Panc1 (cell line): Measurements from ENCODE around the gene POLQ. TPM values are rescaled to one million over a fixed set of nuclear protein-coding genes. Genes with fewer than 3 reads are reported as not detected.

ENCODE experiments used
- ATAC-seq: fragments of 200-7000 bp; cut with Tn5 transposase; 2 replicates; pipeline ENCODE4 v1.9.1; 2020; ENCODE audit warnings: mild to moderate bottlenecking, moderate library complexity
- BruUV-seq: library from RNA; stranded (reverse); fragments of 400-500 nt; replicated peaks from 2 replicates; lab custom pipeline; 2021; lab: Mats Ljungman, UMichigan
- CTCF ChIA-PET: fragments of 300-600 bp; sonication (Branson Sonifier 250); formaldehyde crosslinking; loops from one replicate; lab custom pipeline; 2022; ENCODE audit warnings: antibody characterized with exemption; lab: Charles Lee
- POLR2A ChIA-PET: fragments of 300-600 bp; sonication (Branson Sonifier 250); formaldehyde crosslinking; loops from one replicate; lab custom pipeline; 2022; ENCODE audit warnings: antibody characterized with exemption; lab: Charles Lee
- DNase-seq: peaks from one replicate; pipeline ENCODE4 v3.0.0-alpha.2; 2010; ENCODE audit warnings: low read depth, low spot score
- H3K27ac ChIP-seq: 2 replicates; pipeline ENCODE4 v1.5.1; 2011; ENCODE audit warnings: mild to moderate bottlenecking, low read length, inconsistent platforms
- H3K27me3 ChIP-seq: fragments of 200-500 bp; sonication (Bioruptor generic); 2 replicates; pipeline ENCODE4 v1.6.0; 2014; ENCODE audit warnings: low read length, inconsistent platforms; ENCODE audit not compliant: control insufficient read depth, insufficient read depth
- H3K36me3 ChIP-seq: fragments of 200-500 bp; sonication (Bioruptor generic); 2 replicates; pipeline ENCODE4 v1.5.1; 2014; ENCODE audit warnings: inconsistent platforms, mild to moderate bottlenecking, low read length, moderate library complexity; ENCODE audit not compliant: control insufficient read depth, insufficient read depth
- H3K4me1 ChIP-seq: 2 replicates; pipeline ENCODE4 v1.5.1; 2011; ENCODE audit warnings: inconsistent platforms, mild to moderate bottlenecking, low read length, moderate library complexity; ENCODE audit not compliant: control insufficient read depth, insufficient read depth
- H3K4me3 ChIP-seq, 2 experiments: 2 replicates each; pipeline ENCODE4 v1.5.1; 2011 to 2012; ENCODE audit warnings: low read depth in 2 of 2, low read length in 2 of 2, mild to moderate bottlenecking in 2 of 2, inconsistent platforms in 1 of 2, moderate library complexity in 1 of 2
- H3K9me3 ChIP-seq: fragments of 200-500 bp; sonication (Bioruptor generic); 2 replicates; pipeline ENCODE4 v1.5.1; 2014; ENCODE audit warnings: low read depth, mild to moderate bottlenecking, inconsistent platforms, low read length, moderate library complexity; ENCODE audit not compliant: control insufficient read depth, insufficient read depth
- CTCF ChIP-seq: fragments of 450-650 bp; IDR thresholded peaks from 2 replicates; pipeline ENCODE4 v1.5.1; 2017; ENCODE audit warnings: mild to moderate bottlenecking
- POLR2AphosphoS5 ChIP-seq: IDR thresholded peaks from 2 replicates; pipeline ENCODE4 v1.6.1; 2012; ENCODE audit warnings: mild to moderate bottlenecking, low read depth, low read length, moderate library complexity
- REST ChIP-seq, 2 experiments: IDR thresholded peaks; 2 replicates each; pipeline ENCODE4 v1.6.1; 2011 to 2012; ENCODE audit warnings: low read depth in 2 of 2, control low read depth in 1 of 2, low read length in 1 of 2, mild to moderate bottlenecking in 1 of 2, moderate library complexity in 1 of 2; ENCODE audit not compliant: insufficient read depth in 1 of 2
- SIN3A ChIP-seq: IDR thresholded peaks from 2 replicates; pipeline ENCODE4 v1.6.1; 2012; ENCODE audit warnings: low read depth, mild to moderate bottlenecking, low read length, moderate library complexity, borderline replicate concordance; ENCODE audit not compliant: insufficient read depth
- TCF7L2 ChIP-seq: IDR thresholded peaks from 2 replicates; pipeline ENCODE4 v1.6.1; 2011; ENCODE audit warnings: mild to moderate bottlenecking, low read depth, low read length, inconsistent platforms
- in situ Hi-C: cut with HindIII; loops from 2 replicates; pipeline ENCODE4 v1.10.0; 2016; ENCODE audit warnings: low sequenced_read_pairs, low pct_unique_long_range_greater_than_20kb
- intact Hi-C: fragments of 100-400 bp; cut with micrococcal nuclease; formaldehyde crosslinking; loops from one replicate; pipeline ENCODE4 v1.10.0; 2022; ENCODE audit not compliant: unreplicated experiment
- total RNA-seq: library from RNA; stranded (reverse); gene quantifications from one replicate; pipeline ENCODE4 v1.2.1, GENCODE V29; 2021; ENCODE audit not compliant: unreplicated experiment

Gene POLQ
- total RNA-seq, 1 experiment from 2014 or later: 11.9 TPM

- no TSS peak for BruUV-seq
- Histone ChIP-seq H3K36me3 (peaks cover 9% of the 10 kb centered on the region; the same call in 1 of the 2 replicates), H3K9me3 (no peaks in the 10 kb centered on the region), H3K4me3 (no peak overlapping the region), H3K4me1 (no peaks in the 10 kb centered on the region), H3K27ac (no peak overlapping the region), H3K27me3 (no peaks in the 10 kb centered on the region)
- intact Hi-C loops: no loop called here
- TF ChIP-seq POLR2AphosphoS5: no peak
- no peak for TF ChIP-seq CTCF
- no peak for TF ChIP-seq SIN3A
- TF ChIP-seq TCF7L2: no peak
- TF ChIP-seq REST (IDR thresholded peaks at IDR 0.05; ENCODE audit: insufficient read depth in 1 of 2, low read depth in 2 of 2, low read length in 1 of 2): no peak
- in situ Hi-C loops: no loop called here
- no peak for DNase-seq
- ChIA-PET POLR2A (no interaction called here), CTCF (no interaction called here)
- no peak for ATAC-seq
Measured at GRCh38 chr3:121505256-121505655, 40.5 kb downstream of the POLQ start.

GRCh38 chr3:121504618-121505017 is 41.2 kb downstream of the POLQ start:
- DNase-seq (no peak), ATAC-seq (no peak)
- Histone ChIP-seq H3K36me3 (peaks cover 9% of the 10 kb centered on the region; the same call in 1 of the 2 replicates), H3K27ac (no peak overlapping the region), H3K9me3 (no peaks in the 10 kb centered on the region), H3K4me1 (no peaks in the 10 kb centered on the region), H3K27me3 (no peaks in the 10 kb centered on the region), H3K4me3 (no peak overlapping the region)
- intact Hi-C loops: no loop called here
- POLR2A ChIA-PET: no interaction called here
- no TSS peak for BruUV-seq
- in situ Hi-C loops: no loop called here
- no peak for TF ChIP-seq REST (IDR thresholded peaks at IDR 0.05; ENCODE audit: insufficient read depth in 1 of 2, low read depth in 2 of 2, low read length in 1 of 2)
- no peak for TF ChIP-seq CTCF
- TF ChIP-seq SIN3A: no peak
- TF ChIP-seq TCF7L2: no peak
- TF ChIP-seq POLR2AphosphoS5: no peak
- CTCF ChIA-PET: no interaction called here
